Small intestine (tissue), 7 donors: ENCODE data around the gene QRFP. TPM values are rescaled to one million over a fixed set of nuclear protein-coding genes. Genes with fewer than 3 reads are reported as not detected.

Experiments
- DNase-seq, 2 donors: peaks; one replicate each; pipeline versions ENCODE4 v3.0.0 to v3.0.0-alpha.2; 2013
- FAIRE-seq: peaks from 2 replicates; lab custom pipeline; 2012; peaks lifted over from hg19 to GRCh38; lab: Jason Lieb, UNC
- H3K27ac ChIP-seq, 3 donors: one replicate each; pipeline ENCODE4 v1.5.1; 2013; ENCODE audit warnings: low read length in 2 of 3, mild to moderate bottlenecking in 2 of 3, control low read depth in 1 of 3, inconsistent platforms in 1 of 3, low read depth in 1 of 3, moderate library complexity in 1 of 3
- H3K27me3 ChIP-seq, 3 donors: one replicate each; pipeline ENCODE4 v1.6.1; 2013; ENCODE audit warnings: low read length in 3 of 3, inconsistent platforms in 1 of 3; ENCODE audit not compliant: control insufficient read depth in 3 of 3, insufficient read depth in 3 of 3
- H3K36me3 ChIP-seq, 3 donors: one replicate each; pipeline ENCODE4 v1.6.1; 2013; ENCODE audit warnings: low read length in 3 of 3, inconsistent platforms in 1 of 3, low read depth in 1 of 3, mild to moderate bottlenecking in 1 of 3, moderate library complexity in 1 of 3; ENCODE audit not compliant: control insufficient read depth in 3 of 3, insufficient read depth in 2 of 3
- H3K4me1 ChIP-seq, 3 donors: one replicate each; pipeline ENCODE4 v1.6.1; 2013; ENCODE audit warnings: low read length in 2 of 3, inconsistent platforms in 1 of 3, low read depth in 1 of 3, mild to moderate bottlenecking in 1 of 3, moderate library complexity in 1 of 3; ENCODE audit not compliant: control insufficient read depth in 3 of 3, insufficient read depth in 2 of 3
- H3K4me3 ChIP-seq, 3 donors: one replicate each; pipeline ENCODE4 v1.5.1; 2013; ENCODE audit warnings: low read length in 3 of 3, control low read depth in 1 of 3, inconsistent platforms in 1 of 3, low read depth in 1 of 3, mild to moderate bottlenecking in 1 of 3, moderate library complexity in 1 of 3
- H3K9me3 ChIP-seq, 2 donors: one replicate each; pipeline ENCODE4 v1.6.1; 2013; ENCODE audit warnings: low read depth in 1 of 2, low read length in 1 of 2; ENCODE audit not compliant: control insufficient read depth in 2 of 2, insufficient read depth in 1 of 2
- WGBS, 3 donors: extraction: QIAGEN DNeasy Blood & Tissue Kit; methylation state at CpG; one replicate each; pipeline ENCODE4 v1.1.7; 2013; 5-methylcytosine and 5-hydroxymethylcytosine counted together
- polyA plus RNA-seq, 4 donors: library from polyadenylated mRNA; stranded (reverse) in 3 of 4; unstranded in 1 of 4; fragments of 200-250 nt in 3 of 4; fragments of 120-200 nt in 1 of 4; gene quantifications; one replicate each; pipeline versions ENCODE4 v1.2.1 to v1.2.3, GENCODE V29; 2013
- donor health status: healthy with polysubstance abuse.
- donor health status: control.
- donor health status: control.
- donor health status: Bipolar disorder and iron deficiency.
- donor health status: healthy.

QRFP gene
- polyA plus RNA-seq, 4 donors, result 0.12 to 0.37 TPM; not detected in 2

DNA sequence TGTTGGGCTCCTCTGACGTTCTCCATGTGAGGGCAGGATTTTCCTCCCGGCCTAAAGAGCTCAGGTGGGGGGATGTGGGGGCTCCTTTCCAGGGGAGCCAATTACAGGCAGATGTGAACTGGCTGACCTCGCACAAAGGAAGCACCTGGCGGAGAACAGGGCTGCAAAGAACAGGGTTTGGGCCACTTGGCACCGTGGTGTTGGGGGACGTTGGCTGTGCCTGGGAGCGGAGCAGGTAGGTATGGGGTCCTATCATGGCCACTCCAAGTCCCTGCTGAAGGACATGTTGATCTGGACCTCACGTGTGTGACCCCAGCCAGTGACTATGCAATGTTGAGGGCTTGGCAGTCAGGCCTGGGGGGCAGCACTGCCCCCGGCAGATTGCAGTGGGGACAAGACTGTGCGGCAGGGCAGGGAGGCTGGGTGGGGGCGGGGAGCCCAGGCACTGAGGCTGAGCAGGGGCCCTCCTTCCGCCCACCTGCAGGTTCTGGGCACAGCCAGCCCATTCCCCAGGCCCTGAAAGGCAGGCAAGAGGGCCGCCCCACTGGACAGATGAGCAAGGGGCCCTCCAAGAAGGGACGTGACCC, 23.0 kb upstream of the QRFP start:
- Histone ChIP-seq H3K36me3 (no peaks in the 10 kb centered on the region), H3K9me3 (no peaks in the 10 kb centered on the region), H3K27me3 (peaks cover 0 to 29% (median 2%) of the 10 kb centered on the region in 3 donors), H3K4me1 (no peaks in the 10 kb centered on the region), H3K27ac (no peak overlapping the region), H3K4me3 (no peak overlapping the region)
- DNase-seq, result no peak
- FAIRE-seq, result no peak
- WGBS, 3 donors, result 69 to 77% (median 70%) methylated on average over 14 of the region's 14 CpGs

DNA sequence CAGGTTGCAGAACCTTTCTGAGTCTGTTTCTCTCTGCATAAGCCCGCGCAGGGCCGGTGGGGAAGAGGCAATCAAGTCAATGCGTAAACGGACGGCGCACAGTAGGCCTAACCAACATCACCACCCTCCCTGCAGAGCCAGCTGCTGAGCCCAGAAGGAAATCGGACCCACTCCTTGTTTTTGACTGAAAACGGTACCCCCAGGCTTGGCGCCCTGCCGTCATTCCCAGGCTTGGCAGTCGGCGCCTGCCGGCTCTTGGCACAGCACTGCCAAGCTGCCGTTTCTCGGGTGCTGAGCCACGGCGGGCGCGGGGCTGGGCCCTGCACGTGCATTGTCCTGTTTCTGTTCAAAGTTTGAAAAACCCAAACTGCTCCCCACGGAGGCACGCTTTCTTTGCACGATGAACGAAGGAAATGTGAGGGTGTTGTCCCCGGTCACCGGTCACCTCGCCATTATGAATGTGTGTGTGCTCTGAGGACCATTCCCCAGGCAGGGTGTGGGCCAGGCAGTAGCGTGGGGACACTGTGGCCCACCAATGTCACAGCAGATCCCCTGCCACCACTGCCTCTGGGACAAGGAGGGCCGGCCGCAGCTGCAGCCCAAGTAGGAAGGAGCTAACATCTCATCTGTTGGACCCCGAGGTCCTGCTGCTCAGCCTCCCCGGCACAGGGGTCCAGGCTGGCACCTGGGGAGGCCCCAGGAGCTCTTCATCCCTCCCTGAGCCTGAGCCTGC, 22.4 kb upstream of the QRFP start:
- FAIRE-seq (no peak), DNase-seq (no peak)
- WGBS, 3 donors, result 56 to 77% (median 59%) methylated on average over 33 of the region's 33 CpGs
- peaks cover 0 to 33% (median 2%) of the 10 kb centered on the region in 3 donors for H3K27me3 ChIP-seq
- no peaks in the 10 kb centered on the region for H3K9me3 ChIP-seq
- H3K36me3 ChIP-seq, result no peaks in the 10 kb centered on the region
- no peak overlapping the region for H3K27ac ChIP-seq
- no peak overlapping the region for H3K4me3 ChIP-seq
- H3K4me1 ChIP-seq, result no peaks in the 10 kb centered on the region

DNA sequence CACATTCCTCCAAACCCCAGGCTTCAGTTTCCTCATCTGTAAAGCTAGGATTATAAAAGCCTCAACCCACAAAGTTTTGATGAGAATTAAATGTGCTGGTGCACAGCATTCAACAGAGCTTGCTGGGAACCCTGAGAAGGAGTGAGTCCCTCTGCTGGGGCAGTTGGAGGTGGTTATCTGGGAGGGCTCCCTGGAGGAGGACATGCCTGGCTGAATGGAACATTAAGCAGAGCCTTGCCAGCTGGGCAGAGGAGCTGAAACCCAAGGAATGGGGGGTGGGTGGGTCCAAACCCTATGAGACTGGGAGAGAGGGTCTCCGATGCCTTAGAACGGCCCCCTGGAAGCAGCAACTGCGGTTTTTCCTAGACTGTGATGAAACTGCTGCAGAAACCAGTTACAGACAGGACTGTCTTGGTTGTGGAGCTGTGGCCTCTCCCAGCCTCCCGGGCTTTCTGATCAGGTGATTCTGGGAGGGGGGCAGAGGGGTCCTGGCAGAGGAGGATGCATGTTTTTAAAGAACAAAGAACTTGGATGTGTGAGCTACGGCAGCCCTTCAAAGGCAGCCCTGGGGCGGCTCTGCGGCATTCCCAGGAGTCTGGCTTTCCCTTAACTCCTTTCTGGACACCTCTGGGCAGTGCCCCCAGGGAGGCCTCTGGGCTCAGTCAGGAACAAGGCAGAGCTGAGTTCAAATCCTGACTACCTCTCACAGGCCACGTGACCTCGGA, 21.7 kb upstream of the QRFP start:
- Histone ChIP-seq H3K27me3 (peaks cover 0 to 32% (median 2%) of the 10 kb centered on the region in 3 donors), H3K4me1 (no peaks in the 10 kb centered on the region), H3K36me3 (no peaks in the 10 kb centered on the region), H3K27ac (no peak overlapping the region), H3K4me3 (no peak overlapping the region), H3K9me3 (no peaks in the 10 kb centered on the region)
- DNase-seq (no peak), FAIRE-seq (no peak)
- WGBS, 3 donors, result 65 to 75% (median 72%) methylated on average over 9 of the region's 9 CpGs

DNA sequence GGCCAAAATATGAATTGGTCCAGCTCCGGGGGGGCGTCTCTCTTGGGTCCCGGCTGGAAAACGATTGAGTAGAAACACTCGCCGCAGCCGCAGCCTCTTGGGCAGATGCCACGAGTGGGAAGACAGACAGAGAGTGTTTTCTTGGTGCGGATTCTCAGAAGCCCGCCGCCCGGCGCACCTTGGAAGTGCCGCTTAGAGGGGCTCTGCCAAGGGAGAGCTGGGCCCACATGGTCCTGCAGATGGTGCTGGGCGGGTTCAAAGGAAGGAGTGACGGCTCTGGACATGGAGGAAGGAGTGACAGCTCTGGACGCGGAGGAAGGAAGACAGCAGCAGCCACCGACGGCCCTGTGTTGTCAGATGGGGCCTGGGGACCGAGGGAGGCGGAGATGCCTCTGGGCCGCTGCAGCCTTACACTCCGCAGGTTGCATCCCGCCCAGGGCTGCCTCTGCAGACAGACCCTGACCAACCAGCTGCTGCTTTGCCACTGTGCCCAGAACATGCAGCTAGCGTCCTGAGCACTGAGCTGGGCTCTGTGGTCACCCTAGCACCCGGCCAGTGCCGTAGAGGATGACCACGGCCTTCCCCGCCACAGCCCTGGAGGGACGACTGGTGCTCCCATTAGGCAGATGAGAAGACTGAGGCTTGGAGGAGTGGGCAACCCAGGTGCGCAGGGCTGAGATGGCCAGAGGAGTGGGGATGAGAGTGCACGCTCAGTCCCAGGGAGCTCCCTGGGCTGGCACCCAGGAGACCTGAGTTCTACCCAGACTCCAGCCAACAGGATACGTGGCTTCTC, 20.8 kb upstream of the QRFP start:
- Histone ChIP-seq H3K4me1 (no peaks in the 10 kb centered on the region), H3K9me3 (no peaks in the 10 kb centered on the region), H3K4me3 (no peak overlapping the region), H3K27me3 (peaks cover 0 to 32% (median 2%) of the 10 kb centered on the region in 3 donors), H3K36me3 (no peaks in the 10 kb centered on the region), H3K27ac (no peak overlapping the region)
- no peak for FAIRE-seq
- WGBS, 3 donors, result 80 to 86% (median 84%) methylated on average over 30 to 34 of the region's 34 CpGs
- no peak for DNase-seq

DNA sequence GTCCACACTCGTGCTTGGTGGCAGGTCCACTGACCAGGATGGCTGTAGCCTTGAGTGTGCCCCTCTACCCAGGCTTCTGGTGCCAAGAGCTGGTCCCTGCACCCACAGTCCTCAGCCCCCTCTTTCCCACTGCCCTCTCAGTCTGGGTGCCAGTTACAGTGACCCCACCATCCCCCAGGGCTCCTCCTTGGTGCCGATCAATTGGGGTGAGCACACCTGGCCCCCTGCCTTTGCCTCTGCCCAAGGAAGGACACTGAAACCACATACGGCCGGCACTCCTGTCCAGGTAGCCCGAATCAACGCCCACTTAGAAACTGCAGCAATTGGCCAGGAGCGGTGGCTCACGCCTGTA, 18.5 kb upstream of the QRFP start:
- DNase-seq (no peak), FAIRE-seq (no peak)
- H3K36me3 ChIP-seq, result no peaks in the 10 kb centered on the region
- H3K27ac ChIP-seq, result no peak overlapping the region
- H3K27me3 ChIP-seq, result peaks cover 0 to 27% (median 2%) of the 10 kb centered on the region in 3 donors
- no peaks in the 10 kb centered on the region for H3K9me3 ChIP-seq
- WGBS, 3 donors, result 71 to 85% (median 72%) methylated on average over 8 of the region's 8 CpGs
- H3K4me1 ChIP-seq, result no peaks in the 10 kb centered on the region
- no peak overlapping the region for H3K4me3 ChIP-seq

DNA sequence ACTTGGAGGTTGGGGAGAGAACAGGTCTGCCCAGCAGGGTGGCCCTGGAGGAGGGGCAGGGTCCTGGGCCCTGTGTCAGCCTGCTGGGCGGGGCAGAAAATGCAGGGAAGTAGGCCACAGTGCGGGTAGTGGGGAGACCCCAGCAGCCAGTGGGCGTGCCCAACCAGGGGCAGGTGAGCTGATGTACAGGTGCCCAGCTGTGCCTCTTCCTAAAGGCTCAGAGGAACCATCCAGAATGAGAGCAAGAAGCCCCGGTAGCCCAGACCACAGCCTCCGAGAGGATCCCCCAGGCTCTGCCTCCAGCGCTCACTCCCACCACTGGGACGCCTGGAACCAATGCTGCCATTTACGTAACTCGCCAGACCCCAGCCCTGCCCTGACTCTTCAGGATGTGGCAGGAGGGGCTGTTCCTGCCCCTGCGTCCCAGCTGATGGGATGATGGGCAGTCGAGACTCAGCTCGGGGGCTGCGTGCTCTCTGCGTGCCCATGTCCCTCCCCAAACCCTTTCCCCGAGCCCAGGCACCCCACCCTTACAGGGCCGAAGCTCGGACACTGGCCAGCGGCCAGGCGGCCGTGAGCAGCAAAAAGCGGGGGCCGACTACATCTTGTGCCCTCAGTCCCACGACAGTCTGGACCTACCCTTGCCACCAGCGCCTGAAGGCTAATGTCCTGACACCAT, 17.9 kb upstream of the QRFP start:
- Histone ChIP-seq H3K27me3 (peaks cover 0 to 23% (median 2%) of the 10 kb centered on the region in 3 donors), H3K4me1 (no peaks in the 10 kb centered on the region), H3K4me3 (no peak overlapping the region), H3K27ac (no peak overlapping the region), H3K36me3 (no peaks in the 10 kb centered on the region), H3K9me3 (no peaks in the 10 kb centered on the region)
- no peak for FAIRE-seq
- no peak for DNase-seq
- 75 to 82% (median 79%) methylated on average over 24 of the region's 24 CpGs for WGBS, 3 donors

DNA sequence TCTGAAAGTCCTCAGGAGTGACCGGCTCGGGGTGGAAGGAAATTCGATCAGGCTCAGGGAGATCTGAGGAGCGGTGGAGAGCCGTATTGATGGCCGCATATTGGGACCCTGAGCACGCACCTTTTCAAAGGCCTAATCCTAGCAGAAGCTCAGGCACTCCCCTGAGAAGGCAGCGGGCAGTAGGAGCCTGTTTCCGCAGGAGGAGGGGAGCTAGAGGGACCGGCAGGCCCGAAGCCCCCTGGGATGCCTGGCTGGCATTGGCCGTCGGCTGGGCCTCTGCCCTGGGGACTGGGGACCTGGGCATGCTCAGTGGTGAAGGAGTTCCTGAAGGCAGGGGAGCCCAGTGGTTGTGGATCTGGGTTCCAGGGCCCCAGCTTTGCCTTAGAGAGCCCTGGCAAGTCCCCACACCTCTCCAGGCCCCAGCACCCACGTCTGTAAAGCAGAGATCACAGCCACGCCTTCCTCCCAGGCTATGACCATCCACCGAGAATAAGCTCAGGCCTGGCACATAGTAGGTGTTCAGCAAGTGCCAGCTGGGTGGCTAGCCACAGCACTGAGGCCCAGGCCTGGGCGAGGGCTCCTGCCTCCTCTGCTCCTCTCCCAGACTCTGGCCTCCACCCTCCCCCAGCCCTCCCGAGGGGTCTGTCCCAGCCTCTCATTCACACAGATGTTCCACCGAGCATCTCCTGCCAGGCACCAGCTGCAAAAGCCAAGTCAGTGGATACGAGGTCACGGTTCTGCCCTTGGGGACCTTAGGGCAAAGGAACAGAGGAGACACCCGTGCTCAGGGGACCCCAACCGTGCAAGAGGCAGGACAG, 17.2 kb upstream of the QRFP start:
- peaks cover 0 to 18% (median 0%) of the 10 kb centered on the region in 3 donors for H3K27me3 ChIP-seq
- no peaks in the 10 kb centered on the region for H3K4me1 ChIP-seq
- H3K27ac ChIP-seq, result no peak overlapping the region
- WGBS, 3 donors, result 63 to 69% (median 63%) methylated on average over 22 to 23 of the region's 23 CpGs
- FAIRE-seq, result no peak
- H3K36me3 ChIP-seq, result no peaks in the 10 kb centered on the region
- no peaks in the 10 kb centered on the region for H3K9me3 ChIP-seq
- no peak for DNase-seq
- no peak overlapping the region for H3K4me3 ChIP-seq
